Right renal pelvis (tissue), 4 donors: Measurements from ENCODE around the gene SMKR1. TPM values are rescaled to one million over a fixed set of nuclear protein-coding genes. Genes with fewer than 3 reads are reported as not detected.
"Not testable (repeated sequence)": the region's sequence is repeated elsewhere in the genome, so short reads cannot be mapped to it uniquely, and the experiment has no call there.

Source experiments
- DNase-seq, 4 donors: peaks; one replicate each; pipeline ENCODE4 v3.0.0-alpha.2; 2013; ENCODE audit warnings: low read depth in 4 of 4, low spot score in 3 of 4, missing footprints in 1 of 4
- polyA plus RNA-seq, 4 donors: library from polyadenylated mRNA; unstranded; fragments of 120-200 nt; gene quantifications; one replicate each; pipeline ENCODE4 v1.2.1, GENCODE V29; 2013; ENCODE audit not compliant: insufficient read length in 4 of 4

Gene SMKR1
- 1 to 10 TPM; 2.6 to 3.8 (median 3.2) TPM for polyA plus RNA-seq

GRCh38 chr7:129501760-129502707, at the start of gene SMKR1:
Gene SMKR1, plus strand, starts transcription at chr7:129502531. Its CDS starts 294 bp downstream, at chr7:129502825.
- DNase-seq: peak; percentile 38 to 42 (median 40)

- DNase-seq: no peak
Observed at GRCh38 chr7:129452589-129453231, 49.6 kb upstream of the SMKR1 start.

GRCh38 chr7:129453510-129454248, 48.7 kb upstream of the SMKR1 start:
- no peak for DNase-seq

GRCh38 chr7:129454249-129454551, 48.1 kb upstream of the SMKR1 start:
- no peak for DNase-seq

GRCh38 chr7:129456421-129456820, 45.9 kb upstream of the SMKR1 start:
- no peak for DNase-seq

GRCh38 chr7:129457101-129457500, 45.2 kb upstream of the SMKR1 start:
- no peak for DNase-seq

- no peak for DNase-seq
Observed at GRCh38 chr7:129458171-129458570, 44.2 kb upstream of the SMKR1 start.

GRCh38 chr7:129461809-129462208, 40.5 kb upstream of the SMKR1 start:
- no peak for DNase-seq

- no peak for DNase-seq
Observed at GRCh38 chr7:129462420-129462819, 39.9 kb upstream of the SMKR1 start.

GRCh38 chr7:129464194-129464593, 38.1 kb upstream of the SMKR1 start:
- DNase-seq: no peak

GRCh38 chr7:129465080-129465479, 37.3 kb upstream of the SMKR1 start:
- no peak for DNase-seq

GRCh38 chr7:129466796-129467195, 35.5 kb upstream of the SMKR1 start:
- no peak for DNase-seq

GRCh38 chr7:129468087-129468486, 34.2 kb upstream of the SMKR1 start:
- no peak for DNase-seq

- DNase-seq: no peak
Observed at GRCh38 chr7:129468547-129468946, 33.8 kb upstream of the SMKR1 start.

GRCh38 chr7:129469930-129470329, 32.4 kb upstream of the SMKR1 start:
- DNase-seq: no peak

- DNase-seq: no peak
Observed at GRCh38 chr7:129470411-129470810, 31.9 kb upstream of the SMKR1 start.

GRCh38 chr7:129471402-129471827, 30.9 kb upstream of the SMKR1 start:
- no peak for DNase-seq

- not testable (repeated sequence) for DNase-seq
Observed at GRCh38 chr7:129475931-129476330, 26.4 kb upstream of the SMKR1 start.

- DNase-seq: not testable (repeated sequence)
Observed at GRCh38 chr7:129476398-129476797, 25.9 kb upstream of the SMKR1 start.

- no peak for DNase-seq
Observed at GRCh38 chr7:129479831-129480230, 22.5 kb upstream of the SMKR1 start.

- no peak for DNase-seq
Observed at GRCh38 chr7:129480674-129481363, 21.5 kb upstream of the SMKR1 start.
